HFFc6 (cell line): Measurements from ENCODE around the gene PICALM. TPM values are rescaled to one million over a fixed set of nuclear protein-coding genes. Genes with fewer than 3 reads are reported as not detected.
"Not testable (repeated sequence)": the region's sequence is repeated elsewhere in the genome, so short reads cannot be mapped to it uniquely, and the experiment has no call there.

ENCODE experiments used
- DNase-seq: peaks from one replicate; pipeline ENCODE4 v3.0.0-alpha.2; 2018
- H3K27ac Mint-ChIP-seq: 2 replicates; pipeline ENCODE4 v1.8.0; 2020; ENCODE audit warnings: mild to moderate bottlenecking, mixed read lengths
- H3K27me3 Mint-ChIP-seq: 2 replicates; pipeline ENCODE4 v1.8.0; 2021; ENCODE audit warnings: mild to moderate bottlenecking, moderate library complexity, mixed read lengths; ENCODE audit not compliant: insufficient read depth
- H3K36me3 Mint-ChIP-seq: 2 replicates; pipeline ENCODE4 v1.8.0; 2021; ENCODE audit warnings: low read depth, mixed read lengths
- H3K4me1 Mint-ChIP-seq: 2 replicates; pipeline ENCODE4 v1.8.0; 2020; ENCODE audit warnings: low read depth, mixed read lengths
- H3K4me3 Mint-ChIP-seq: 2 replicates; pipeline ENCODE4 v1.8.0; 2020; ENCODE audit warnings: mild to moderate bottlenecking, moderate library complexity, mixed read lengths
- H3K9me3 Mint-ChIP-seq: 2 replicates; pipeline ENCODE4 v1.8.0; 2020; ENCODE audit warnings: mild to moderate bottlenecking, mixed read lengths
- CTCF ChIP-seq: fragments of 200-600 bp; sonication (generic); IDR thresholded peaks from 2 replicates; pipeline ENCODE4 v1.5.0; 2021; ENCODE audit warnings: antibody characterized with exemption, mild to moderate bottlenecking
- total RNA-seq, 6 experiments: library from RNA; stranded (reverse); fragmentation: NEBNext Ultra II Directional; extraction: Animal tissue kit (Norgen Biotek cat#: 25700); gene quantifications; 2 replicates in 1 of 6; 3 replicates in 5 of 6; pipeline ENCODE4 v1.2.3, GENCODE V29; 2021

Gene PICALM
- total RNA-seq, 6 experiments from 2014 or later, result 193 to 267 (median 244) TPM

GRCh38 chr11:85960678-85961077, 108.2 kb downstream of the PICALM start:
- no peak for TF ChIP-seq CTCF
- Mint-ChIP-seq H3K27ac (no peak overlapping the region), H3K36me3 (peaks cover 62% of the 10 kb centered on the region), H3K4me3 (no peak overlapping the region), H3K4me1 (peaks cover 52% of the 10 kb centered on the region), H3K27me3 (no peaks in the 10 kb centered on the region), H3K9me3 (no peaks in the 10 kb centered on the region)
- no peak for DNase-seq

DNA sequence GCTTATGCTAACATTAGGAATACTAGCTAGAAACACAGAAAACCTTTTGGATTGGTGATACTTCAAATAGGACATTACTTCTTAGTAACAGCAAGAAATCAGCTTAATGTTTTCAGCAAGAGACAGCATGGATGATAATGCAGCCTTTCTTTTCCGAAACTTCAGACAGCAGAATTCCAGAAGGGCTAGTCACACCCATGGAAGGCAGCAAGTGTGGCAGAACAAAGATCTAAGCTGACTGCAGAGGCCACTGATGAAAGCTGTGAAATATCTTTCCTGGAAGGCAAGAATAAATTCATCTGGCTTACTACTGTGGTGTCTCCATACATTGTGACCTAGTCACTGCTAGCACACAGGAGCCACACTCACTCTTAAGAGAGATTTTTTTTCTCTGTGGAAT, 113.4 kb downstream of the PICALM start:
- no peaks in the 10 kb centered on the region; the same call in 1 of the 2 replicates for H3K9me3 Mint-ChIP-seq
- no peak for TF ChIP-seq CTCF
- peak overlapping the region; percentile 33 for H3K4me3 Mint-ChIP-seq
- peaks cover 41% of the 10 kb centered on the region for H3K4me1 Mint-ChIP-seq
- H3K27me3 Mint-ChIP-seq, result peaks cover 24% of the 10 kb centered on the region
- H3K36me3 Mint-ChIP-seq, result peaks cover 61% of the 10 kb centered on the region
- peak; percentile 59 for DNase-seq
- H3K27ac Mint-ChIP-seq, result peak overlapping the region; percentile 59

DNA sequence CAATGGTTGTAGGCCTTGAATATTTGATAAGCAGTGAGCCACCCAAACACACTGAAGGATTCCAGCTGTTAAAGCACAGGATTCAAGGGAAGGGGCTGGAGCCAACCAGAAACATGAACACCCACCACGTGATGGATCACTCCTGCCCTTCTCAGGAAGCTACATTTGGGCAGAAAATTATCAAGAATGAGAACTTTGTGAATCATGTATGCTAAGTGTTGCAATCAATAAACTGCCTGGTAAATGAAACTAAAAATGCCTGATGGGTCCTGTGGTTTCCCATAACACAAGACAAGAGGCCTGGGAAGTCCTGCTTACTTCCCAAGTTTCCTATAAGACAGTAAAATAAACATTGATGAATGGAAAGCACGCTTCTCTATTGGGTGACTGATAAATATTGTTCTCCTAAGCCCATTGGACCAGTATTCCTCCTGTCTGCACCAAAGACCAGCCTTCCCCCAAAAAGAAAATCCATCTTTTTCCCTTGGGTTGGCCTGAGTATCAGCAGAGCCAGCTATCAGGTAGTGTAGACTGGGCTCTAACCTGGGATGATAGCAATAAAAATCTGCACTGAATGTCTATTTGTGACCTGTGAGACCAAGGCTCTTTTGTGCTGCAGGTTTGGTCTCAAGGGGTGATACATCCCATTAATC, 115.3 kb downstream of the PICALM start:
- no peak for TF ChIP-seq CTCF
- no peak for DNase-seq
- Mint-ChIP-seq H3K4me3 (no peak overlapping the region; the same call in 1 of the 2 replicates), H3K27ac (peak overlapping the region; percentile 22), H3K36me3 (peaks cover 47% of the 10 kb centered on the region), H3K27me3 (peaks cover 24% of the 10 kb centered on the region), H3K4me1 (peaks cover 56% of the 10 kb centered on the region), H3K9me3 (no peaks in the 10 kb centered on the region; the same call in 1 of the 2 replicates)

- H3K9me3 Mint-ChIP-seq, DNase-seq, H3K27ac Mint-ChIP-seq, H3K4me3 Mint-ChIP-seq: not testable (repeated sequence)
- Mint-ChIP-seq H3K36me3 (peaks cover 35% of the 10 kb centered on the region), H3K4me1 (peaks cover 62% of the 10 kb centered on the region), H3K27me3 (peaks cover 30% of the 10 kb centered on the region)
These were observed 116.8 kb downstream of the PICALM start for GRCh38 chr11:85952108-85952485.

DNA sequence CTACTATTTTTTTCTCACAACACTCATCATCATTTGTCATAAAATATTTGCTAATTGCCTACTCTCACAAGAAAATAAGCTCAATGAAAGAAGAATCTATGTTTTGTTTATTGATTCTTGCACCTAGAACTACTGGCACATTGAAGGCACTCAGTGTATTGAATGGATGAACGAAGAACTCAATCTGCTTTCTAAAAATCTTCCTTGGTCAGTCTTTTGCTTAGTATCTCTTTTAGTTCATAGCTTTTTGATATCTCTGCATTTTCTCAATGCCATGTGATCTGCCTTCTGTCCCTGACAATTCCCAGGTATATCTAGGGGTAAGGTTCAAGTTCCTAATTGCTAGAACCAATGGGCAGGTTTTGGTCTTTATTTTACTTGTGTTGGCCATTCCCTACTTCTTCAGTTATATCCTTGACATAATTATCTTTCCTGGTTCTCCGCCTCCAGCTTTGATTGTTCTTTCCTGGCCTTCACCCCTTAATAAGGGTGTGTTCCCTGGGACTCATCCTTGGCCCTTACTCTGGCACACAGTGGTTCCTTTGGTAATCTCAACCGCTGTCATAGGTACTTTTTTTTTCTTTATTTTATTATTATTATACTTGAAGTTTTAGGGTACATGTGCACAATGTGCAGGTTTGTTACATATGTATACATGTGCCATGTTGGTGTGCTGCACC, 117.3 kb downstream of the PICALM start:
- H3K4me3 Mint-ChIP-seq, result peak overlapping the region; percentile 5; the same call in 1 of the 2 replicates
- H3K4me1 Mint-ChIP-seq, result peaks cover 61% of the 10 kb centered on the region
- H3K36me3 Mint-ChIP-seq, result peaks cover 31% of the 10 kb centered on the region
- H3K27ac Mint-ChIP-seq, result peak overlapping the region; percentile 3; the same call in 1 of the 2 replicates
- H3K9me3 Mint-ChIP-seq, result no peaks in the 10 kb centered on the region; the same call in 1 of the 2 replicates
- DNase-seq, result no peak
- no peak for TF ChIP-seq CTCF
- peaks cover 31% of the 10 kb centered on the region for H3K27me3 Mint-ChIP-seq

DNA sequence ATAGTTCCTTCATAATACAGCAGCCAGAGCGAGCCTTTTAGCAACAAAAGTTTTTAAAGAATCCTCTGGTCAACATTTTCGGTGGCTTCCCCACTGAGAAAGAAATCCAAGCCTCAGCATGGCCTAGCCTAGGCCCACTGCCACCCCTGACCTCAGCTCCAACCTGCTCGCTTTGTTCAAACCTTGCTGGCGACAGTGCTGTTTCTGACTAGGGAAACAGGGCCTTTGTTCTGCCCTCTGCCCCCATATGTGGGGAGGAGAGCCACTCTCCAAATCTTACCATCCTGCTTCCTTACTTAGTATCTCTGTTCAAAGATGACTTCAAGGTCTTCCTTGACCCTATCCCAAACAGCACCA, 117.9 kb downstream of the PICALM start:
- Mint-ChIP-seq H3K27me3 (peaks cover 33% of the 10 kb centered on the region), H3K4me3 (peak overlapping the region; percentile 5; the same call in 1 of the 2 replicates), H3K9me3 (no peaks in the 10 kb centered on the region; the same call in 1 of the 2 replicates), H3K4me1 (peaks cover 61% of the 10 kb centered on the region), H3K27ac (peak overlapping the region; percentile 3; the same call in 1 of the 2 replicates), H3K36me3 (peaks cover 31% of the 10 kb centered on the region)
- no peak for DNase-seq
- TF ChIP-seq CTCF, result no peak
